Activated CD8-positive, alpha-beta memory T cell treated with anti-CD3 and anti-CD28 coated beads for 24 hours (primary cell): ENCODE data around the gene PSENEN.

Experiments used
- DNase-seq: peaks from one replicate; pipeline ENCODE4 v3.0.0-alpha.2; 2020

PSENEN gene

DNA sequence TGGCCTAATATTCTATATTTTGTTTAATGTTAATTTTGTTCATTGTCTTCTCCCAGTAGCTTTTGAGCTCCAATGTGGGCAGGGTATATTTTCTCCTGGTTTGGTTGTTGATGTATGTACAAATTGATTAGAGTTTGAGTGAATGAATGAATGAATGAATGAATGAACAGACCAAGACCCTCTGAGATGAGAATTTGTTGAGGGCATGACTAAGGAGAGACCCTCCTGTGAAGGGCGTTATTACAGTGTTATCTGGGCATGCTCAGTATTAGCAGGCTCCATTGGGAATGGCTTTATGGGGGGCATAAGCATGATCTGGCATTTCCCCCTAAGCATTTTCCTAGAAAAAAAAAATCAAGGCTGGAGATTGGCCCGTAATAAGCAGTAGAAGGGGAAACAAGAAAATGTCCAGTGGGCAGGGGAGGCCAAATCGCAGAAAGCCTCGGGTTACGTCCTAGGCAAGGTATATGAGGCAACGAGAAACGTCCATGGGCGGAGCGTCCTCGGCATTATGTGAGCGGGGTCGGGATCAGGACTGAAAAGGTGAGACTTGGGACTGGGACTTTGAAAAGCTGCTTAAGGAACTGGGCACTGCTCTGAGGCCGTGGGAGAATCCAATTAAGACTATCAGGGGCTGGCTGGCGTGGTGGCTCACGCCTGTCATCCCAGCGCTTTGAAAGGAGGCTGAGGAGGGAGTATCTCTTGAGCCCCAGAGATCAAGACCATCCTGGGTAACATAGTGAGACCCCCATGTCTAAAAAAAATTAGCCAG, 29.0 kb downstream of the PSENEN start:
- DNase-seq = no peak

DNA sequence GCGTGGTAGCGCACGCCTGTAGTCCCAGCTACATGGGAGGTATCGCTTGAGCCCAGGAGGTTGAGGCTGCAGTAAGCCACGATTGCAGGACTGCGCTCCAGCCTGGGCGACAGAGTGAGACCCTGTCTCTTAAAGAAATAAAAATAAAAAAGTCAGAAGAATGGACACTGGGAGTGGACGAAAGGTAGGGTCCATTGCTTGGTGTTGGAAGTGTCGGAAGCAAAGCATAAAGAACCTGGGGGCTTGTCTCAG, 29.5 kb downstream of the PSENEN start:
- no peak for DNase-seq

DNA sequence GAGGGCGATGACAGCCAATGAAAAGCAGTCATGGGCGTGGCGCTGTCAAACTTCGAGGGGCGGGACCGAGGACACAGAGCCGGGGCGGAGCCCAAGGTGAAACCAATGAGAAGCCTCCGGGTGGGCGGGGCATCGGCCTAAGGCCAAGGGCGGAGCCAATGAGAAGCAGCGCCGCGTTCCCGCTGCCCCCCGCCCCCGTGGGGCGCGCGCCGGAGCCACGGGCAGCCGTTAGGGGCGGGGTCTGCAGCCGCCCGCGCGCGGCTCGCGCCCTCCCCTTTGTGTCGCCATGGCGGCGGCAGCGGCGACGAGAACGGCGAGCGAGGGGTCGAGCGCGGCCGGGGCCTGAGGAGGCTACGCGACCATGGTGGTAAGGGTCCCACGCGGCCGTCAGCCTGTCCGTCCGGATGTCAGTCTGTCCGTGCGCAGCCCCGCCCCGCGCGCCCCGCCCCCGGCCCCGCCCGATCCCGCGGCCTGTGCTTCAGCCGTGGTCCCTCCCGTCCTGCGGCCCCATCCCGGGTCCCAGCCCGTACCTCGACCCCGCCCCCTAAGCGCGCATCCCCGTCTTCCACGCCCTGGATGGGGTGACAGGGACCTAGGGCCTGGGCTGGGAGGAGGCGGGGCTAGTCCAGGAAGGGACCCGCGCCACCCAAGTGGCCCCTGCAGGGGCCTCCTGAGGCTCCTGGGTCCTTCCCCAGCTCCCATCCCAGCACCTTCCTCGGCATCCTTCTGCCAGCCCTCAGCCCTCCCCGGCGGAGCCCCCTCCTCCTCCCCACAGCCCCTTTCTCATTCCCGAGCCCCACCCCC, 30.0 kb downstream of the PSENEN start, which contains the start of gene ARHGAP33:
Gene ARHGAP33 (plus strand): TSS at position 267 of the 804 bp plus-strand sequence. CDS start 95 bp downstream, at position 362.
- peak; percentile 99 for DNase-seq

DNA sequence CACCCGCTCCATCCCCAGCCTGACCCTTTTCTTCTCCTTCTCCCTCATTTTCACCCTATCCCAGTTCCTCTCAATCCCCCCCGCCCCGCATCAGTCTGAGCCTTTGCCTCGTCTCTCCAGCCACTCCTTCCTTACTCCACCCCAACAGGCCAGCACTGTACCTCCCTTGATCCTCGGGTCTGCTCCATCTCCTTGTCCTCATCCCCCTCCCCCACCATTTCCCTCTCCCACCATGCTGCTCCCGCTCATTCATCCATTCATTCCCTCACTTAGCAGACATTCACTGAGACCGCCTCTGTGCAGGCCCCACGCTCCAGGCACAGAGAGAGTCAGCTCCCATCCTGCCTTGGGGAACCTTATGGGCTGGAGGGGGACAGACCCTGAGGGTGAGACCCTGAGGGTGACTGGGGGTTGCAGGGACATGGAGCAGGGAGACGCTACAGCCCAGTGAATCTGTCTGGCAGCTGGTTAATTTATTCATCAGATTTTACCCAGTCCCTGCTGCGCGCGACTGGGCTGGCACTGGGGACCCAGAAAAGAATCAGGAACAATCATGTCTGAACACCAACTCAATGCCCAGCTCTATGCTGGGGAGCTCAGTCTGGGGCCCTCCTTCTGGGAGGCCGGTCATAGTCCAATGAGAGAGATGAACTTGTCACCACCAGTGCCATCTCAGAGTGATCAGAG, 30.8 kb downstream of the PSENEN start:
- no peak for DNase-seq

DNA sequence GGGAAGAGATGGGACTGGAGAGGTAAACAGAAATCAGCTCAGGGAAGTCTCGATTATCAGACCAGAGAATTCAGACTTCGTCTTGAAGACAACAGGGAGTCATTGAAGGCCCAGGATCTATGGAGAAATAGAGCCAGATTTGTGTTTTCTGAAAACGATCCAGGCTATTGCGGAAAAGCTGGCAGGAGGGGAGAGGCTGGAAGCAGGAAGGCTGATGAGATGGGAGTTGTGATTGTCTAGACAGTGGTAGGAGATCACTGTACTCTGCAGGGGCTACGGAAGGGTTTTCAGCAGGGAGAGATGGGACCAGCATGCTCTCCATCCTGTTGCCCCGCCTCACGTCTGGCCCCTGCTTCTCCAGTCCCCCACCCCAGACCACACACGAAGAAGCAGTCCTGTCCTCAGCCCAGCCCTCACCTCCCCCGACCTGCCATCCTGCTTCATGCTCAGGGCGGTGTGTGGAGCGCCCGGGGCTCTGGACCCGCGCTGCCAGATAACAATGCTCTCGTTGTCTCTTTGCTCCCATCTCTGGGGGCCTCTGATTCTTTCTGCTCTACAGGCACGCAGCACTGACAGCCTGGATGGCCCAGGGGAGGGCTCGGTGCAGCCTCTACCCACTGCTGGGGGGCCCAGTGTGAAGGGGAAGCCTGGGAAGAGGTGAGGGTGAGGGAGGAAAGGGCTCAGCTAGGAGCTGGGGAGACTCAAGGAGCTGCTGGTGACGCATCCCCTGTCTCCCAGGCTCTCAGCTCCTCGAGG, 31.8 kb downstream of the PSENEN start:
- no peak for DNase-seq

DNA sequence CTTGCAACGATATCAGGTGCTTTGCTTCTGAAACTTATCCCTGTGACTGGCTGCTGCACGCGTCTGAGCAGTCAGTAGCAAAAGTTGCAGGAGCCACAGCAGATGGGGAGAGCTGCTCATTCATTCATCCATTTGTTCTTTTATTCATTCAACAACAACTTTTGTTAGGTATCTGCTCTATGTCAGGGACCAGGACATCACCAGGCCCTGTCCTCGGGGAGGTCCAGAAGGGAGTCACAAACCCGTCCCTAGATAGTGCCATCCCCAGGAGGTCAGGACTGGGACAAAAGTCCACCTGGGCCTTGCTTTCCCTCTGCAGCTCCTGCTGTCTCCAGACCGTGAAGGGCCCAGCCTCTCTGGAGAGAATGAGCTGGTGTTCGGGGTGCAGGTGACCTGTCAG, 32.5 kb downstream of the PSENEN start:
- DNase-seq = no peak

DNA sequence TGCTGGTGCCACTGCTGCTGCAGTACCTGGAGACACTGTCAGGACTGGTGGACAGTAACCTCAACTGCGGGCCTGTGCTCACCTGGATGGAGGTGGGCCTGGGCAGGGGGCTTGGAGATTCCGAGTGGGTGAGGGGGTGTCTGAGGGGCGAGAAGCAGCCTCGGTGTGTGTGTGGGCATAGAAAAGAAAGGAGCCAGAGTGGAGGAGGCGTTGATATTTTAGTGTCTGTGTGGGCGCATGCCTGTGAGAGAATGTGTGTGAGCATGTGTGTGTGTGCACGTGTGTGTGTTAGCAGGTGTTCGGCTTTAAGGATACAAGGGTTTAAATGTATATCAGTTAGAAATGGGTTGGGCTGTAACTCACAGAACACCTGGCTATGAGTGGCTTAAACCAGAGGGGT, 33.6 kb downstream of the PSENEN start:
- no peak for DNase-seq

DNA sequence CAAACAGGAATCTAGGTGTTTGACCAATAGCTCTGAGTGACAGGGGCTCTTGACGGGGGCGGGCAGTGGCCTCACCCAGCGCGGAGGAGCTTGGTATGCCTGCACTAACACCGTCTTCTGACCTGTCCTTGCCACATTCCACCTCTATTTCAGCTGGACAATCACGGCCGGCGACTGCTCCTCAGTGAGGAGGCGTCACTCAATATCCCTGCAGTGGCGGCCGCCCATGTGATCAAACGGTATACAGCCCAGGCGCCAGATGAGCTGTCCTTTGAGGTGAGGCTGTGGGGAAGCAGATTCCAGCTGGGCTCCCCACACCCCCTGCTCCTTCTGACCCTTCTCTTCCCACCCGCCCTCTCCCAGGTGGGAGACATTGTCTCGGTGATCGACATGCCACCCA, 34.6 kb downstream of the PSENEN start:
- no peak for DNase-seq

DNA sequence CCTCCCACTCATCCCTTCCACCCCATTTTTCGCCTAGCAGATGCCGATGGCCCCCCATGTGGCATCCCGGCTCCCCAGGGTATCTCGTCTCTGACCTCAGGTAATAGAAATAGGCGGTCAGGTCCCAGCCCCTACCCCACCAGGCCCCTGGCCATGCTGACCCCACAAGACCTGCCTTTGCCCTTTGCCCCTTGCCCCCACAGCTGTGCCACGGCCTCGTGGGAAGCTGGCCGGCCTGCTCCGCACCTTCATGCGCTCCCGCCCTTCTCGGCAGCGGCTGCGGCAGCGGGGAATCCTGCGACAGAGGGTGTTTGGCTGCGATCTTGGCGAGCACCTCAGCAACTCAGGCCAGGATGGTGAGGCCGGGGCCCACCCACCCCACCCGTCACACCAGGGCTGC, 35.3 kb downstream of the PSENEN start:
- no peak for DNase-seq

DNA sequence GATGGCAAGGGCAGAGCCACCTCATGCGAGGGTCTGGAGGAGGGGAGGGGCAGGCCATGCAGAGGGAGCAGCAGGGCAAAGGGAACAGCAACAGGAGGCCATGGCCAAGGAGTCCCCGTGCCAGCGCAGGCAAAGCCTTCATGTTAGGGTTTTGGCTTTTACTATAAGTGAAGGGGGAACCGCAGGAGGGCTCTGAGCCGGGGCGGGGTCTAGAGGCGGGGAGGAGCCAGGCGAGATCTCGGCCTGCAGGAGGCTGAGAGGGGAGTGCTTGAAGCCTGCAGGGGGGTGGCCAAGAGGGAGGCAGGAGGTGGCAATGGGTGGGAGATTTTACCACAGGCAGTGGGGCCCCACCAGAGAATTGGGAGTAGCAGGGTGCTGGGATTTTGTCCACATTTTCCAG, 36.2 kb downstream of the PSENEN start:
- no peak for DNase-seq

DNA sequence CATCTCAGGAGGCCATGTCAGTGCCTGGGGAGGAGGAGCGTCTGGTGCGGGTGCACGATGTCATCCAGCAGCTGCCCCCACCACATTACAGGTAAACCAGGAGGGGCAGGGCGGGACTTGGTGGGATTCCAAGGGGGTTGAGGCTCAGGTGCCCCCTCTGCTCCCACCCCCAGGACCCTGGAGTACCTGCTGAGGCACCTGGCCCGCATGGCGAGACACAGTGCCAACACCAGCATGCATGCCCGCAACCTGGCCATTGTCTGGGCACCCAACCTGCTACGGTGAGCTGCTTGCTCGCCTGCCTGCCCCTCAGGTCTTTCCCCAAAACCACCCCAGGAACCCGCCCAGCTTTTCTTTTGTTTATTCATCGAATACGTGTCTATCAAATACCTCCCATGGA, 37.1 kb downstream of the PSENEN start:
- no peak for DNase-seq

DNA sequence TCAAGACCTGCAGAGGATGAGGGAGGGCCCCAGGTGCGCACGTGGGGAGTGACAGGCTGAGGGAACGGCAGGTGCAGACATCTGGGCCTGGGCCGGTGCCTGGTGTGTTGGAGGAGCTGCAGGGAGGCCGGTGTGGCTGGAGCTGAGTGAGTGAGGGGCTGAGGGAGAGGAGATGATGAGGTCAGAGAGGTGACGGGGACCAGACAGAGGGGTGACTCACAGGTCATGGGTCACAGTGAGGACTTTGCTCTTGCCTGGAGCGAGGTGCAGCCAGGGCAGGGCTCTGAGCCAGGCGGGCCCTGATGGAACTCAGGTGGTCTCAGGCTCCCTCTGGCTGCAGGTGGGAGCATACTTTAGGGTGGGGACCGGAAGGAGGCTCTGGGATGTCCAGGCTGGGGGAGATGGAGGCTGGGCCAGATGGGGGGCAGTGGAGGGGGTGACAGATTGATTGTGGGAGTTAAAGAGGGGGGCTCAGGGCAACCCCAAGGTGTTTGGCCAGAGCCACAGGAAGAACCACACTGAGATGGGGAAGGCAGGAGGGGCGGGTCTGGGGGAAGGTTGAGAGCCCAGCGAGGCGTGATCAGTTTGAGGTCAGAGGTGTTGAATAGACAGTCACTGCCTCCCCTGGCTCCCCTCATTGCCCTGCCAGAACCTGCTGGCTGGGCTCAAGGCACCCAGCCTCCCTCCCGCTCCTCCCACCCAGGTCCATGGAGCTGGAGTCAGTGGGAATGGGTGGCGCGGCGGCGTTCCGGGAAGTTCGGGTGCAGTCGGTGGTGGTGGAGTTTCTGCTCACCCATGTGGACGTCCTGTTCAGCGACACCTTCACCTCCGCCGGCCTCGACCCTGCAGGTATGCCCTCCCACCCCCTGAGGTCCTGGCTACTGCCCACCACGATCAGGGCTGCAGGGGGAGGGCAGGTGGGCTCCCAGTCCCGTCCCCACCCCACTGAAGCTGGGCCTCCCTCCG, 38.3 kb downstream of the PSENEN start:
- DNase-seq = no peak

DNA sequence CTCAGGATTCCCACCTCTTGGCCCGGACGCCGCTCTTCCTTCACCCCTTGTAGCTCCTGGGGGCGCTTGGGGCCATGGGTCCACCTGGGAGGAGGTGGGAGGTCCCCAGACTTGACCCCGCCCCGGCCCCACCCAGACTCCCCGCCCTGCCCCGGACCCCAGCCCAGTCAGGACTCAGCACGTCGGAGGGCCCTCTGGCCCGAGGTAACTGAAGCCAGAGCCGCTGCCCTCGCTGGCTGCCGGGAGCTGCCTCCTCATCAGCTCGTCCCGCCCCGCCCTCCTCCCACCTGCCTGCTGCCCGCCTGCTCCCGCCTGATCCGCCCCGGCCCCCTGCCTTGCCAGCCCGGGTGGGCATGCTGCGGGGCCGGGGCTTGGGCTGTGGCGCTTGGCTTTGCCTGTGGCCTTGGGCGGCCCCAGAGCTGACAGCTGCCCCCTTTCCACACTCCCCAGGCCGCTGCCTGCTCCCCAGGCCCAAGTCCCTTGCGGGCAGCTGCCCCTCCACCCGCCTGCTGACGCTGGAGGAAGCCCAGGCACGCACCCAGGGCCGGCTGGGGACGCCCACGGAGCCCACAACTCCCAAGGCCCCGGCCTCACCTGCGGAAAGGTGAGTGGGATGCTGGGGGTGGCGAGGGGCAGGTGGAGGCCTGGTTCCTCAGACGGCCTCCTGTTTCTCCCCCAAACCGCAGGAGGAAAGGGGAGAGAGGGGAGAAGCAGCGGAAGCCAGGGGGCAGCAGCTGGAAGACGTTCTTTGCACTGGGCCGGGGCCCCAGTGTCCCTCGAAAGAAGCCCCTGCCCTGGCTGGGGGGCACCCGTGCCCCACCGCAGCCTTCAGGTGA, 39.3 kb downstream of the PSENEN start:
- no peak for DNase-seq

DNA sequence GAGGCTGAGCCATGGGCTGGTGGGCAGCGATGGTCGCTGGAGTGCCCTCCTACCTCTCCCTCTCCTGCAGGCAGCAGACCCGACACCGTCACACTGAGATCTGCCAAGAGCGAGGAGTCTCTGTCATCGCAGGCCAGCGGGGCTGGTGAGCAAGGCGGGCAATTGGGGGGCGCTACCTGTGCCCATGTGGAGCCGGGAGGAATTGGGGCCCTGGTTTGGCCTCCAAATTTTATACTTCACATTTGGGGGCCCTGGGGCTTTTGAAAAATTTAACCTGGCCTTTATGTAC, 39.8 kb downstream of the PSENEN start:
- DNase-seq = no peak

DNA sequence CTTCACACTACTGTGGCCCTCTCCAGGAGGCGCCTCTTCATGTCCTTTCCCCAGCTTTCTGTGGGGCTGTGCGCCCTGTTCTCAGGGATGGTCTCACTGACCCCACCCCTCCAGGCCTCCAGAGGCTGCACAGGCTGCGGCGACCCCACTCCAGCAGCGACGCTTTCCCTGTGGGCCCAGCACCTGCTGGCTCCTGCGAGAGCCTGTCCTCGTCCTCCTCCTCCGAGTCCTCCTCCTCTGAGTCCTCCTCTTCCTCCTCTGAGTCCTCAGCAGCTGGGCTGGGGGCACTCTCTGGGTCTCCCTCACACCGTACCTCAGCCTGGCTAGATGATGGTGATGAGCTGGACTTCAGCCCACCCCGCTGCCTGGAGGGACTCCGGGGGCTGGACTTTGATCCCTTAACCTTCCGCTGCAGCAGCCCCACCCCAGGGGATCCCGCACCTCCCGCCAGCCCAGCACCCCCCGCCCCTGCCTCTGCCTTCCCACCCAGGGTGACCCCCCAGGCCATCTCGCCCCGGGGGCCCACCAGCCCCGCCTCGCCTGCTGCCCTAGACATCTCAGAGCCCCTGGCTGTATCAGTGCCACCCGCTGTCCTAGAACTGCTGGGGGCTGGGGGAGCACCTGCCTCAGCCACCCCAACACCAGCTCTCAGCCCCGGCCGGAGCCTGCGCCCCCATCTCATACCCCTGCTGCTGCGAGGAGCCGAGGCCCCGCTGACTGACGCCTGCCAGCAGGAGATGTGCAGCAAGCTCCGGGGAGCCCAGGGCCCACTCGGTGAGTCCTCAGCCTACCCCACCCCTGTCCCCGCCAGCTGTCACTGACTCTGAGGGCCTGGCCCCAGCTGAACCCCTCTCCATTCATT, 41.1 kb downstream of the PSENEN start:
- DNase-seq = no peak

DNA sequence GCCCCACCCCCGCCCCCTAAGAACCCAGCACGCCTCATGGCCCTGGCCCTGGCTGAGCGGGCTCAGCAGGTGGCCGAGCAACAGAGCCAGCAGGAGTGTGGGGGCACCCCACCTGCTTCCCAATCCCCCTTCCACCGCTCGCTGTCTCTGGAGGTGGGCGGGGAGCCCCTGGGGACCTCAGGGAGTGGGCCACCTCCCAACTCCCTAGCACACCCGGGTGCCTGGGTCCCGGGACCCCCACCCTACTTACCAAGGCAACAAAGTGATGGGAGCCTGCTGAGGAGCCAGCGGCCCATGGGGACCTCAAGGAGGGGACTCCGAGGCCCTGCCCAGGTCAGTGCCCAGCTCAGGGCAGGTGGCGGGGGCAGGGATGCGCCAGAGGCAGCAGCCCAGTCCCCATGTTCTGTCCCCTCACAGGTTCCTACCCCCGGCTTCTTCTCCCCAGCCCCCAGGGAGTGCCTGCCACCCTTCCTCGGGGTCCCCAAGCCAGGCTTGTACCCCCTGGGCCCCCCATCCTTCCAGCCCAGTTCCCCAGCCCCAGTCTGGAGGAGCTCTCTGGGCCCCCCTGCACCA, 41.9 kb downstream of the PSENEN start:
- no peak for DNase-seq

DNA sequence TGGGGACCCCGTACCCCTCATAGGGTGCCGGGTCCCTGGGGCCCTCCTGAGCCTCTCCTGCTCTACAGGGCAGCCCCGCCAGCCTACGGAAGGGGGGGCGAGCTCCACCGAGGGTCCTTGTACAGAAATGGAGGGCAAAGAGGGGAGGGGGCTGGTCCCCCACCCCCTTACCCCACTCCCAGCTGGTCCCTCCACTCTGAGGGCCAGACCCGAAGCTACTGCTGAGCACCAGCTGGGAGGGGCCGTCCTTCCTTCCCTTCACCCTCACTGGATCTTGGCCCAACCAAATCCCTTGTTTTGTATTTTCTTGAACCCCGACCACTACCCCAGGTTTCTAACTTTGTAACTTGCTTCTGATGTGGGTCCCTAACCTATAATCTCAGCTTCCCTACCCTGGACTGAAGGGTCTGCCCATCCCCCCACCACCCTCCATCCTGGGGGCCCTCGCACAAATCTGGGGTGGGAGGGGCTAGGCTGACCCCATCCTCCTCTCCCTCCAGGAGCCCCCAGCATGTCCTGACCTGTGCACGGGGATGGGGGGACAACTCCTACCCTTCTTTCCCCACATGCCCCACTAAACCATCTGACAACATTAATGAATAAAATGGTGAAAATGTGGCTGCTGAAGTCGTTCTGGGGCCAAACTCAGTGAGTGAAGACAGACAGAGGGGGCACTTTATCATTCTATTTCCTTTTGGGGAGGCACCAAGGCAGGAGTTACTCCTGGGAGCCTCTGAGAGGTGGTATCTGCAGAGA, 42.9 kb downstream of the PSENEN start:
- no peak for DNase-seq

DNA sequence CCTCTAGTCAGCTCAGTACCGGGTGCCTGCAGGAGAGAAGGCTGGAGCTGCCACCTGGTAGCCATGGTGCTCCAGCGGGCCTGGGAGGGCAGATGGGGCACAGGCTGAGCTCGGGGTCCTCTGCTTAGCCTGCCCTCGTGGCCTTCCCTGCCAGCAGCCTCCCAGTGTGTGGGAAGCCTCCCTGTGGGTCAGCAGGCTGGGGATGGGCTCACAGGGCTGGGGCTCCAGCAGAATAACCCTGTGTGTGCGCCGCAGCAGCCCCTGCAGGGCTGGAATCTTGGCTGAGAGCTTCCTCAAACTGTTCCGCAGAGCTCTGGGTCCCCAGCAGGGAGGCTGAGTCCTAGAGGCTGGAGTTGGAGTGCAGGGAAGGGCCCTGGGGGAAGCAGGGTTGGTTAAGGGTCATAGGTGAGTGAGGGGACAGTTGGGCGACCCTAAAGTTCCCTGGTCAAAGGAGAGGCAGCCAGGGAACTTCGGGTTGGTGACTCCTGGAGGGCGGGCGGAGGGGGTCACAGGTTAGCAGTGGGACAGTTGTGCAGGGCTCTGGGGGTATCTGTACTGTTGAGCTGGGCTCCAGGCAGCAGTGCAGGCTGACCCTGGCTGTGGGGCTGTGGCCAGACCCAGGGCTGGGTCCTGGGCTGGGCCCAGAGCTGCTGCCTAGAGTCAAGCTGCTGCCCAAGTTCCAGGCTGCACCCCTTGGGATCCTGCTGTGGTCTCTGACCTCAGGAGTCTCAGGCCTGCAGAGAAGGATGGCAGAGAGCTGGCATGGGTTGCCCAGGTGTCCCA, 43.9 kb downstream of the PSENEN start:
- no peak for DNase-seq
